HFFc6 (cell line): ENCODE measurements around the gene PMVK. TPM values are rescaled to one million over a fixed set of nuclear protein-coding genes. Genes with fewer than 3 reads are reported as not detected.
"Not testable (repeated sequence)": the region's sequence is repeated elsewhere in the genome, so short reads cannot be mapped to it uniquely, and the experiment has no call there.

Experiments
- DNase-seq: peaks from one replicate; pipeline ENCODE4 v3.0.0-alpha.2; 2018
- H3K27ac Mint-ChIP-seq: 2 replicates; pipeline ENCODE4 v1.8.0; 2020; ENCODE audit warnings: mild to moderate bottlenecking, mixed read lengths
- H3K27me3 Mint-ChIP-seq: 2 replicates; pipeline ENCODE4 v1.8.0; 2021; ENCODE audit warnings: mild to moderate bottlenecking, moderate library complexity, mixed read lengths; ENCODE audit not compliant: insufficient read depth
- H3K36me3 Mint-ChIP-seq: 2 replicates; pipeline ENCODE4 v1.8.0; 2021; ENCODE audit warnings: low read depth, mixed read lengths
- H3K4me1 Mint-ChIP-seq: 2 replicates; pipeline ENCODE4 v1.8.0; 2020; ENCODE audit warnings: low read depth, mixed read lengths
- H3K4me3 Mint-ChIP-seq: 2 replicates; pipeline ENCODE4 v1.8.0; 2020; ENCODE audit warnings: mild to moderate bottlenecking, moderate library complexity, mixed read lengths
- H3K9me3 Mint-ChIP-seq: 2 replicates; pipeline ENCODE4 v1.8.0; 2020; ENCODE audit warnings: mild to moderate bottlenecking, mixed read lengths
- total RNA-seq, 6 experiments: library from RNA; stranded (reverse); fragmentation: NEBNext Ultra II Directional; extraction: Animal tissue kit (Norgen Biotek cat#: 25700); gene quantifications; 2 replicates in 1 of 6; 3 replicates in 5 of 6; pipeline ENCODE4 v1.2.3, GENCODE V29; 2021
- TF ChIP-seq, protein P1 (sequence below): fragments of 200-600 bp; sonication (generic); IDR thresholded peaks from 2 replicates; pipeline ENCODE4 v1.5.0; 2021; ENCODE audit warnings: antibody characterized with exemption, mild to moderate bottlenecking

The PMVK gene
- total RNA-seq, 6 experiments from 2014 or later = 29.1 to 33.4 (median 32.5) TPM

GRCh38 chr1:154912755-154913154 lies 23.8 kb downstream of the PMVK start:
- Mint-ChIP-seq H3K4me3 (no peak overlapping the region), H3K36me3 (peaks cover 12% of the 10 kb centered on the region), H3K27ac (no peak overlapping the region), H3K27me3 (peaks cover 26% of the 10 kb centered on the region), H3K9me3 (peaks cover 11% of the 10 kb centered on the region), H3K4me1 (no peaks in the 10 kb centered on the region)
- TF ChIP-seq, protein P1, sequence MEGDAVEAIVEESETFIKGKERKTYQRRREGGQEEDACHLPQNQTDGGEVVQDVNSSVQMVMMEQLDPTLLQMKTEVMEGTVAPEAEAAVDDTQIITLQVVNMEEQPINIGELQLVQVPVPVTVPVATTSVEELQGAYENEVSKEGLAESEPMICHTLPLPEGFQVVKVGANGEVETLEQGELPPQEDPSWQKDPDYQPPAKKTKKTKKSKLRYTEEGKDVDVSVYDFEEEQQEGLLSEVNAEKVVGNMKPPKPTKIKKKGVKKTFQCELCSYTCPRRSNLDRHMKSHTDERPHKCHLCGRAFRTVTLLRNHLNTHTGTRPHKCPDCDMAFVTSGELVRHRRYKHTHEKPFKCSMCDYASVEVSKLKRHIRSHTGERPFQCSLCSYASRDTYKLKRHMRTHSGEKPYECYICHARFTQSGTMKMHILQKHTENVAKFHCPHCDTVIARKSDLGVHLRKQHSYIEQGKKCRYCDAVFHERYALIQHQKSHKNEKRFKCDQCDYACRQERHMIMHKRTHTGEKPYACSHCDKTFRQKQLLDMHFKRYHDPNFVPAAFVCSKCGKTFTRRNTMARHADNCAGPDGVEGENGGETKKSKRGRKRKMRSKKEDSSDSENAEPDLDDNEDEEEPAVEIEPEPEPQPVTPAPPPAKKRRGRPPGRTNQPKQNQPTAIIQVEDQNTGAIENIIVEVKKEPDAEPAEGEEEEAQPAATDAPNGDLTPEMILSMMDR = no peak
- no peak for DNase-seq

- Mint-ChIP-seq H3K27me3 (peaks cover 27% of the 10 kb centered on the region), H3K9me3 (peaks cover 11% of the 10 kb centered on the region), H3K4me3 (no peak overlapping the region), H3K4me1 (no peaks in the 10 kb centered on the region), H3K27ac (no peak overlapping the region), H3K36me3 (peaks cover 11% of the 10 kb centered on the region)
- TF ChIP-seq, protein P1 = no peak
- no peak for DNase-seq
Measured at GRCh38 chr1:154911691-154912550, 24.6 kb downstream of the PMVK start.

GRCh38 chr1:154910851-154911250 lies 25.7 kb downstream of the PMVK start:
- Mint-ChIP-seq H3K9me3 (peaks cover 7% of the 10 kb centered on the region), H3K4me3 (no peak overlapping the region), H3K36me3 (peaks cover 5% of the 10 kb centered on the region; the same call in 1 of the 2 replicates), H3K27ac (no peak overlapping the region), H3K27me3 (peaks cover 30% of the 10 kb centered on the region), H3K4me1 (no peaks in the 10 kb centered on the region)
- TF ChIP-seq, protein P1 = no peak
- DNase-seq = no peak

DNA sequence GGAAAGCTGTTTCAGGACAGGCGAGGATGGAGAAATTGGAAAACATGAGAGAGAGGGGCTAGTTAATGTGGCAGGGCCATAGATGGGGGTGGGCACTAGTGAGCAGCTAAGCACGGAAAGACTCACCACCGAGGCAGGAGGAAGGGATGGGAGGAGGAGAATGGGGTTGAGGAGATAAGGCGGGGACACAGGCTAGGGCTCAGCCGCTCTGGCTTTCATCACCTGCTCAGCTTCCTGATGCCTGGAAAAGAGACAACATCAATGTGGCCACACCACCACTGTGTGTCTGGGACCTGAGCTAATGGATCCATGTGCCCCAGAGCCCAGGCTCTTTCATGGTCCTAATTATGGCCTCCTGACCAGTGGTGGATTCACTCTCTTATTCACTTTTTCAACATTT lies 27.6 kb downstream of the PMVK start:
- no peak overlapping the region for H3K4me3 Mint-ChIP-seq
- DNase-seq = no peak
- peaks cover 5% of the 10 kb centered on the region; the same call in 1 of the 2 replicates for H3K36me3 Mint-ChIP-seq
- no peak overlapping the region for H3K27ac Mint-ChIP-seq
- H3K9me3 Mint-ChIP-seq = peaks cover 7% of the 10 kb centered on the region
- no peaks in the 10 kb centered on the region for H3K4me1 Mint-ChIP-seq
- H3K27me3 Mint-ChIP-seq = peaks cover 29% of the 10 kb centered on the region
- TF ChIP-seq, protein P1 = no peak

GRCh38 chr1:154908129-154908528 lies 28.4 kb downstream of the PMVK start:
- DNase-seq, H3K27ac Mint-ChIP-seq, H3K4me3 Mint-ChIP-seq: not testable (repeated sequence)

GRCh38 chr1:154906621-154907081 lies 29.9 kb downstream of the PMVK start:
- H3K4me1 Mint-ChIP-seq = no peaks in the 10 kb centered on the region
- H3K27me3 Mint-ChIP-seq = peaks cover 15% of the 10 kb centered on the region
- TF ChIP-seq, protein P1 = peak; percentile 46; the same call in 1 of the 2 replicates
- no peak for DNase-seq
- no peak overlapping the region for H3K27ac Mint-ChIP-seq
- H3K36me3 Mint-ChIP-seq = peaks cover 5% of the 10 kb centered on the region; the same call in 1 of the 2 replicates
- H3K4me3 Mint-ChIP-seq = no peak overlapping the region
- peaks cover 7% of the 10 kb centered on the region for H3K9me3 Mint-ChIP-seq

More at GRCh38 chr1:154908129-154908528, 28.4 kb downstream of the PMVK start:
- H3K27me3 Mint-ChIP-seq = peaks cover 27% of the 10 kb centered on the region
- not testable (repeated sequence) for H3K36me3 Mint-ChIP-seq, H3K4me1 Mint-ChIP-seq, H3K9me3 Mint-ChIP-seq
